OCI-LY3 (cell line): Measurements from ENCODE around the gene POM121C.
"Not testable (repeated sequence)": the region's sequence is repeated elsewhere in the genome, so short reads cannot be mapped to it uniquely, and the experiment has no call there.

ENCODE experiments used
- CTCF ChIP-seq: fragments of 200-600, 300-600 bp; sonication (generic); IDR thresholded peaks from 2 replicates; pipeline ENCODE4 v1.5.1; 2014; ENCODE audit warnings: antibody characterized with exemption, low read length, low read depth
- EZH2phosphoT487 ChIP-seq: fragments of 200-600 bp; shearing (Covaris generic); IDR thresholded peaks from 2 replicates; pipeline ENCODE4 v1.6.1; 2018; ENCODE audit warnings: antibody characterized with exemption, mixed run types, low read depth

DNA sequence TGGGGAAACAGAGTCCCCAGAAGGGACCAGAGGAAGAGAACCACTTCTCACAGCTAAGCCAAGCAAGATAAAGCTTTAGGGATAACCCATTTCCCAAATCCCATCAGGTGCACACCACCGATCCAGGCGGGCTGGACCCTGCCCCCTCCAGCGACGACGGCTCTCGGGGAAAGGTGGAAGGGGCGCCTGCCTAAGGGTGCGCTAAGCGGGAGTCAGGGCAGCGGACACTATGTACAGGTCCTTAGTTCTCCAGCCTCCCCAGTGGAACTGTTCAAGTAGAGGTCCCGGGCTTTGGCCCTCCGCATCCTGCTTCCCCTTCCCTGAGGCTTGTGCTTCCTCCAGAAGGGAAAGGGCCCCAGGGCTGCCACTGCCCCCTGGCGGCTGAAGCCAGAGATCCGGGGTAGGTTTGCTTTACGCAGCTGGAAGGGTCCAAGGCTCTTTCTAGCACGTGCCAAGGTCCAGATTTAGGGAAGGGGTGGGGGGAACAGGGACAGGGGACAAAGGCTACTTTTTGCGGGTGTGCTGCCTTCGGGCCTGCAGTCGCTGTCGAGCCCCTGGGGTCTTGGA lies 67.7 kb downstream of the POM121C start:
- not testable (repeated sequence) for TF ChIP-seq CTCF, EZH2phosphoT487
